IMR-90 (cell line): Measurements from ENCODE around the gene RHOT2. TPM values are rescaled to one million over a fixed set of nuclear protein-coding genes. Genes with fewer than 3 reads are reported as not detected.
A peak's percentile ranks its signal among the peaks of the same experiment; 100 is the strongest.

Experiments
- ATAC-seq: fragments of 200-7000 bp; cut with Tn5 transposase; 2 replicates; pipeline ENCODE4 v1.9.1; 2020; ENCODE audit warnings: low read depth, mild to moderate bottlenecking, moderate library complexity
- BruUV-seq: library from RNA; stranded (reverse); fragments of 400-500 nt; replicated peaks from 2 replicates; lab custom pipeline; 2021; lab: Mats Ljungman, UMichigan
- CTCF ChIA-PET: fragments of 300-600 bp; formaldehyde crosslinking; extraction: SDS; loops from one replicate; lab custom pipeline; 2021; ENCODE audit warnings: antibody characterized with exemption; lab: Yijun Ruan, JAX
- POLR2A ChIA-PET: fragments of 300-600 bp; sonication (Branson Sonifier 250); formaldehyde crosslinking; loops from one replicate; lab custom pipeline; 2022; ENCODE audit warnings: antibody characterized with exemption; ENCODE audit not compliant: unreplicated experiment; lab: Charles Lee
- DNase-seq: peaks from one replicate; pipeline ENCODE4 v3.0.0; 2013
- H2AFZ ChIP-seq: replicated peaks from 2 replicates; pipeline ENCODE3; 2013; ENCODE audit warnings: low read length, mild to moderate bottlenecking; ENCODE audit not compliant: poor library complexity
- H2AK5ac ChIP-seq: 2 replicates; pipeline ENCODE4 v1.6.1; 2013; ENCODE audit warnings: low read depth, low read length, inconsistent platforms
- H2AK9ac ChIP-seq: replicated peaks from 2 replicates; pipeline ENCODE3; 2013; ENCODE audit warnings: mild to moderate bottlenecking, low read depth, low read length, moderate library complexity; ENCODE audit not compliant: poor library complexity
- H2BK120ac ChIP-seq: 2 replicates; pipeline ENCODE4 v1.6.1; 2013; ENCODE audit warnings: low read depth, low read length, inconsistent platforms
- H2BK15ac ChIP-seq: 3 replicates; pipeline ENCODE4 v1.6.1; 2013; ENCODE audit warnings: low read depth, low read length, inconsistent platforms
- H2BK20ac ChIP-seq: 2 replicates; pipeline ENCODE4 v1.6.1; 2013; ENCODE audit warnings: low read depth, mild to moderate bottlenecking, inconsistent platforms, low read length, moderate library complexity
- H2BK5ac ChIP-seq: 2 replicates; pipeline ENCODE4 v1.6.1; 2013; ENCODE audit warnings: mild to moderate bottlenecking, low read depth, low read length, inconsistent platforms; ENCODE audit not compliant: poor library complexity, severe bottlenecking
- H3K14ac ChIP-seq: replicated peaks from 2 replicates; pipeline ENCODE4 v1.6.1; 2013; ENCODE audit warnings: low read depth, low read length, inconsistent platforms
- H3K18ac ChIP-seq: 2 replicates; pipeline ENCODE4 v1.6.1; 2013; ENCODE audit warnings: low read depth, low read length, control low read depth
- H3K23ac ChIP-seq: 2 replicates; pipeline ENCODE4 v1.6.1; 2013; ENCODE audit warnings: low read depth, low read length, inconsistent platforms
- H3K27ac ChIP-seq: 2 replicates; pipeline ENCODE4 v1.5.1; 2013; ENCODE audit warnings: mild to moderate bottlenecking, control low read depth, low read length; ENCODE audit not compliant: insufficient read depth
- H3K27me3 ChIP-seq: 2 replicates; pipeline ENCODE4 v1.6.1; 2013; ENCODE audit warnings: low read length; ENCODE audit not compliant: control insufficient read depth, insufficient read depth
- H3K36me3 ChIP-seq: 2 replicates; pipeline ENCODE4 v1.6.1; 2013; ENCODE audit warnings: low read length, mixed read lengths; ENCODE audit not compliant: control insufficient read depth, insufficient read depth
- H3K4ac ChIP-seq: 2 replicates; pipeline ENCODE4 v1.6.1; 2013; ENCODE audit warnings: low read depth, low read length, inconsistent platforms
- H3K4me1 ChIP-seq: 2 replicates; pipeline ENCODE4 v1.6.1; 2013; ENCODE audit warnings: low read length, mixed read lengths; ENCODE audit not compliant: control insufficient read depth, insufficient read depth
- H3K4me2 ChIP-seq: 2 replicates; pipeline ENCODE4 v1.6.1; 2013; ENCODE audit warnings: low read depth, mild to moderate bottlenecking, control low read depth, low read length, moderate library complexity
- H3K4me3 ChIP-seq: 2 replicates; pipeline ENCODE4 v1.5.1; 2013; ENCODE audit warnings: low read depth, mild to moderate bottlenecking, control low read depth, low read length, moderate library complexity; ENCODE audit not compliant: insufficient read depth
- H3K56ac ChIP-seq: 2 replicates; pipeline ENCODE4 v1.6.1; 2013; ENCODE audit warnings: low read length, inconsistent platforms; ENCODE audit not compliant: insufficient read depth; ENCODE audit errors: extremely low read depth
- H3K79me1 ChIP-seq, 2 experiments: 2 replicates each; pipeline ENCODE4 v1.6.1; 2013; ENCODE audit warnings: low read length in 2 of 2, inconsistent platforms in 1 of 2, low read depth in 1 of 2
- H3K9ac ChIP-seq: 2 replicates; pipeline ENCODE4 v1.6.1; 2013; ENCODE audit warnings: low read depth, low read length, control low read depth
- H3K9me1 ChIP-seq: 2 replicates; pipeline ENCODE4 v1.6.1; 2013; ENCODE audit warnings: low read length, inconsistent platforms; ENCODE audit not compliant: insufficient read depth
- H3K9me3 ChIP-seq: 2 replicates; pipeline ENCODE4 v1.6.1; 2013; ENCODE audit warnings: low read length; ENCODE audit not compliant: control insufficient read depth, insufficient read depth
- H4K20me1 ChIP-seq: 2 replicates; pipeline ENCODE4 v1.6.1; 2013; ENCODE audit warnings: low read length, inconsistent platforms; ENCODE audit not compliant: insufficient read depth
- H4K5ac ChIP-seq: 2 replicates; pipeline ENCODE4 v1.6.1; 2013; ENCODE audit warnings: mild to moderate bottlenecking, low read depth, low read length, control low read depth
- H4K8ac ChIP-seq, 2 experiments: 2 replicates each; pipeline ENCODE4 v1.6.1; 2013; ENCODE audit warnings: low read depth in 2 of 2, low read length in 2 of 2, control low read depth in 1 of 2, inconsistent platforms in 1 of 2
- H4K91ac ChIP-seq: 2 replicates; pipeline ENCODE4 v1.6.1; 2013; ENCODE audit warnings: low read depth, low read length, inconsistent platforms; ENCODE audit not compliant: insufficient read depth
- BHLHE40 ChIP-seq: fragments of 150-350 bp; IDR thresholded peaks from 2 replicates; pipeline ENCODE4 v1.6.1; 2016; ENCODE audit warnings: mild to moderate bottlenecking, low read depth, low read length
- CEBPB ChIP-seq: IDR thresholded peaks from 2 replicates; pipeline ENCODE4 v1.6.1; 2012; ENCODE audit warnings: low read depth, low read length, improper control_type of control experiment
- CHD1 ChIP-seq: IDR thresholded peaks from 2 replicates; pipeline ENCODE4 v1.6.1; 2012; ENCODE audit warnings: low read depth, low read length, improper control_type of control experiment
- CTCF ChIP-seq: conservative IDR thresholded peaks from 2 replicates; pipeline ENCODE4 v1.5.1; 2012; ENCODE audit warnings: mild to moderate bottlenecking, low read depth, low read length, improper control_type of control experiment
- ELK1 ChIP-seq: fragments of 150-350 bp; IDR thresholded peaks from 2 replicates; pipeline ENCODE4 v1.6.1; 2016; ENCODE audit warnings: low read depth, mild to moderate bottlenecking, low read length, moderate library complexity, borderline replicate concordance
- FOS ChIP-seq: fragments of 150-350 bp; IDR thresholded peaks from 2 replicates; pipeline ENCODE4 v1.6.1; 2016; ENCODE audit warnings: low read depth, low read length
- MXI1 ChIP-seq: IDR thresholded peaks from 2 replicates; pipeline ENCODE4 v1.6.1; 2012; ENCODE audit warnings: low read depth, mild to moderate bottlenecking, low read length, moderate library complexity, borderline replicate concordance
- NFE2L2 ChIP-seq: fragments of 150-350 bp; IDR thresholded peaks from 2 replicates; pipeline ENCODE4 v1.6.1; 2016; ENCODE audit warnings: low read depth, mild to moderate bottlenecking, low read length
- POLR2A ChIP-seq: IDR thresholded peaks from 2 replicates; pipeline ENCODE4 v1.6.1; 2012; ENCODE audit warnings: mild to moderate bottlenecking, low read depth, low read length
- RCOR1 ChIP-seq: IDR thresholded peaks from 2 replicates; pipeline ENCODE4 v1.6.1; 2012; ENCODE audit warnings: mild to moderate bottlenecking, low read length, improper control_type of control experiment; ENCODE audit not compliant: insufficient replicate concordance
- RFX5 ChIP-seq: IDR thresholded peaks from 2 replicates; pipeline ENCODE4 v1.8.0; 2012; ENCODE audit warnings: low read depth, mild to moderate bottlenecking, low read length, moderate library complexity
- SMC3 ChIP-seq: fragments of 150-350 bp; IDR thresholded peaks from 2 replicates; pipeline ENCODE4 v1.6.1; 2016; ENCODE audit warnings: low read depth, mild to moderate bottlenecking, antibody characterized with exemption, low read length, moderate library complexity
- WGBS, 2 experiments: methylation state at CpG; one replicate each; pipeline versions ENCODE4 v1.1.5 to v1.1.7; 2013; ENCODE audit warnings: missing lambda C conversion rate in 2 of 2; ENCODE audit not compliant: insufficient read length in 1 of 2; ENCODE audit errors: extremely low coverage in 2 of 2; 5-methylcytosine and 5-hydroxymethylcytosine counted together
- dilution Hi-C: fragments of 300-500 bp; cut with HindIII; formaldehyde crosslinking; loops from one replicate; pipeline ENCODE4 v1.14.3; 2018; ENCODE audit warnings: low sequenced_read_pairs; ENCODE audit not compliant: unreplicated experiment
- in situ Hi-C: fragments of 300-500 bp; cut with MboI; formaldehyde crosslinking; loops from 3 replicates; pipeline ENCODE4 v1.14.3; 2019; ENCODE audit warnings: low sequenced_read_pairs, inconsistent platforms, mixed read lengths
- intact Hi-C: fragments of 100-400 bp; cut with micrococcal nuclease; formaldehyde crosslinking; loops from 2 replicates; pipeline ENCODE4 v1.10.0; 2022
- polyA plus RNA-seq, 3 experiments: library from polyadenylated mRNA; depleted of rRNA; stranded (reverse); fragments of >200 nt; gene quantifications; 2 replicates each; pipeline ENCODE4 v1.2.3, GENCODE V29; 2012; ENCODE audit warnings: low replicate concordance in 1 of 3
- total RNA-seq: library from RNA; depleted of rRNA; stranded (reverse); fragments of >200 nt; gene quantifications from 2 replicates; pipeline ENCODE4 v1.2.3, GENCODE V29; 2012

Gene RHOT2
- total and polyA plus RNA-seq, 2 of the 4 experiments (the other 2 are of a cell fraction) = 20.3 to 181 TPM

GRCh38 chr16:660459-661183, 7.3 kb upstream of the RHOT2 start (continued):
- TF ChIP-seq RCOR1 = no peak

GRCh38 chr16:661184-661821, 6.6 kb upstream of the RHOT2 start:
- DNase-seq (no peak), ATAC-seq (no peak)
- Histone ChIP-seq H3K14ac (no peak overlapping the region), H3K4ac (no peak overlapping the region), H2BK15ac (no peak overlapping the region), H3K9me1 (no peaks in the 10 kb centered on the region), H3K27me3 (no peaks in the 10 kb centered on the region), H2BK5ac (peak overlapping the region; percentile 15), H3K9me3 (no peaks in the 10 kb centered on the region), H3K36me3 (peaks cover 4% of the 10 kb centered on the region), H2BK120ac (no peak overlapping the region), H3K27ac (no peak overlapping the region), H4K5ac (no peak overlapping the region), H2AFZ (peak overlapping the region; percentile 79), H4K8ac (peak overlapping the region in 1 of 2 experiments; percentile 34; a peak in 1 of 4 replicates), H3K4me2 (no peak overlapping the region), H3K79me1 (no peaks in the 10 kb centered on the region), H3K23ac (no peak overlapping the region), H4K91ac (no peak overlapping the region), H2BK20ac (no peak overlapping the region), H3K56ac (no peak overlapping the region), H3K9ac (no peak overlapping the region), H3K18ac (no peak overlapping the region), H3K4me1 (peaks cover 5% of the 10 kb centered on the region), H3K4me3 (no peak overlapping the region), H2AK9ac (peak overlapping the region; percentile 97), H2AK5ac (peak overlapping the region; percentile 27; the same call in 1 of the 2 replicates), H4K20me1 (no peaks in the 10 kb centered on the region)
- POLR2A ChIA-PET = no interaction called here
- no TSS peak for BruUV-seq
- intact Hi-C loops = loop anchor here (2.0 kb wide), 1 partner anchor 83 kb away; no protein-coding TSS in a partner anchor
- dilution Hi-C loops = no loop called here
- in situ Hi-C loops = no loop called here
- WGBS, 2 experiments = 66% methylated on average over 13 of the region's 35 CpGs; no CpG with 5 or more reads in 1 of the 2 experiments
- CTCF ChIA-PET = no interaction called here
- TF ChIP-seq NFE2L2 (no peak), RFX5 (no peak), CEBPB (no peak), CHD1 (no peak), SMC3 (no peak), RCOR1 (no peak), MXI1 (no peak), BHLHE40 (no peak), POLR2A (no peak), ELK1 (no peak), CTCF (no peak), FOS (no peak)
